HG02642 (cell line): Measurements from ENCODE around the gene CLEC5A.
A peak's percentile ranks its signal among the peaks of the same experiment; 100 is the strongest.
"Not testable (repeated sequence)": the region's sequence is repeated elsewhere in the genome, so short reads cannot be mapped to it uniquely, and the experiment has no call there.

ENCODE experiments used
- ATAC-seq: cut with Tn5 transposase; IDR thresholded peaks from one replicate; pipeline ENCODE4 v1.9.1; 2021; ENCODE audit warnings: mild to moderate bottlenecking; ENCODE audit not compliant: unreplicated experiment, poor library complexity

Gene CLEC5A

DNA sequence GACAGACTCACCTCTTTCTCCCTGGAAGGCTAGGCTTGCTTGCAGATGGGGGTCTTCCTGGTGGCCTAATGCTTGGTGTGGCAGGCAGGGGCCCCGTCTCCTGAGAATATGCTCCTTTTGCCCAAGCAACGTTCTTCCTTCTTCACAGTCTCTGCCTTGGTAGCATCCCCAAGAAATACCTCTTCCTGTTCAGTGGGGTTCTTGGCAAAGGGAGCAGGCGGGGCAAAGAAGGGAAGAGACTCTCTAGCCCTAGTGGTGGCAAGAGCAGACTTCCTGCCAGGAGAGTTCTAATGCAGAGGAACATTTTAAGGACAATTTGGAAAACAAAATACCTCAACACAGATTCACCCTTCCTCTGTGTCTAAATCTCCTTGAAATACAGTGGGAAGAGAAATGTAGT lies at the start of gene CLEC5A:
TSS of gene CLEC5A (minus strand) at position 179 of the 400 bp plus-strand sequence. CDS start 682 bp downstream, outside the sequence.
- ATAC-seq = no peak

DNA sequence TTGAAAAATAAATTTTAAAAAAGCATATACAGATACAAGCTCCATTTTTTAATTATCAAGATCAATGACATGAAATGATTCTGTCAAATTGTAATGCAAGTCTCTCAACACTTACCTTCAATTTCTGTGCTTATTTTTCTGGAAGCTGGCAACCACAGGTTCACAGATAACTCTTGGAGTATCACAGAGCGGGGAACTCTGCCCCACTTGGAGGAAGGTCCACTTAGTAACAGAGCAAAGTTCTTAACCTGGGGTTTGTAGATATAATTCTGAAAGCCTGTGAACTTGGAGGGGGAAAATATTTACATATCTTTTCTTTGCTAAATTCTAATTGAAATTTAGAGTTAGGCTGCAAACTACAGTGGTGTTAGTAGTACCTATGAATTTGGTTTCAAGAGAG lies 46.6 kb upstream of the CLEC5A start:
- no peak for ATAC-seq

DNA sequence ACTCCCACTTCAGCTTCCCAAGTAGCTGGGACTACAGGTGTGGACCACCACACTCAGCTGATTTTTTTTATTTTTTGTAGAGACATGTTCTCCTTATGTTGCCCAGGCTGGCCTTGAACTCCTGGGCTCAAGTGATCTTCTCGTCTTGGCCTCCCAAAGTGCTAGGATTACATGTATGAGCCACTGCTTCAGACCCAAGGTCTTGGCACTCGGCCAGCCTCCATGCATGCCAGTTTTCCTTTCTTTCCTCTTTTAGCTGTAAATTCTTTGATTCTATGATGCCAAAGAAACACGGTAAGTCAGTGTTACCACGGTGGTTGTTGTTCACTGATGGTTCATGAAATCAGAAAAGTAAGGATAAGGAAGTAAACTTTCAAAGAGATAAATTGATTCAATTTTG lies 45.9 kb upstream of the CLEC5A start:
- no peak for ATAC-seq

DNA sequence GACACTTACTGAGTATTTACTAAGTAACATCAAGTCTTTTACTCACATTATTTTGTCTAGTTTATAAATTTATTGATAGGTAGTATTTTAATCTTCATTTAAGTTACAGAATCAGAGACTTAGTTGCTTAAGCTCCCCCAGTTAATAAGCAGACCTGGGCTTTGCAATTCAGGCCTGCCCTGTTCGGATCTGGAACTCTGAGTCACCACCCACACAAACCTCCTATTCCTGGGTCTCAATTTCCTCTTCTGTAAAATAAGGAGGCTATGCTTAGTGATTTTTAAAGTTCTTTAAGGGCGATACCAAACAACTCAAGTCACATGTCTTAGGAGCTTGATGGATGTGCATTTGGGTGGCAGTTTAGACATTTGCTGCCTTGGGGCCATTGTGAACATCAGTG lies 45.4 kb upstream of the CLEC5A start:
- no peak for ATAC-seq

DNA sequence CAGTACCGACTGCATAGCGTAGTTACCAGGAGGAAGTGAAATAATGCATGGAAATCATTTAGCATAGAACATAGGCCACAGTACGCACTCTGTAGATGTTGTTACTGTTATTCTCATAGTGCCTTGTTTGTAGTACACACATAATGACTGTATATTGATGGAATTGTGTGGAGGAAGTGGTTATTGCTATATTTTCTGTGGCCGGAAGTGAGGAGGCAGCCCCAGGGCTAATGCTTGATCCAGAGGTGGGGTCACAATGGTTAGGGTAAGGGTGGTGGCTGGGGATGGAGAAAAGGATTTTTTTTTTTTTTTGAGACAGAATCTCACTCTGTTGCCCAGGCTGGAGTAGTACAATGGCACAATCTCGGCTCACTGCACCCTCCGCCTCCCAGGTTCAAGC lies 44.4 kb upstream of the CLEC5A start:
- ATAC-seq = no peak

DNA sequence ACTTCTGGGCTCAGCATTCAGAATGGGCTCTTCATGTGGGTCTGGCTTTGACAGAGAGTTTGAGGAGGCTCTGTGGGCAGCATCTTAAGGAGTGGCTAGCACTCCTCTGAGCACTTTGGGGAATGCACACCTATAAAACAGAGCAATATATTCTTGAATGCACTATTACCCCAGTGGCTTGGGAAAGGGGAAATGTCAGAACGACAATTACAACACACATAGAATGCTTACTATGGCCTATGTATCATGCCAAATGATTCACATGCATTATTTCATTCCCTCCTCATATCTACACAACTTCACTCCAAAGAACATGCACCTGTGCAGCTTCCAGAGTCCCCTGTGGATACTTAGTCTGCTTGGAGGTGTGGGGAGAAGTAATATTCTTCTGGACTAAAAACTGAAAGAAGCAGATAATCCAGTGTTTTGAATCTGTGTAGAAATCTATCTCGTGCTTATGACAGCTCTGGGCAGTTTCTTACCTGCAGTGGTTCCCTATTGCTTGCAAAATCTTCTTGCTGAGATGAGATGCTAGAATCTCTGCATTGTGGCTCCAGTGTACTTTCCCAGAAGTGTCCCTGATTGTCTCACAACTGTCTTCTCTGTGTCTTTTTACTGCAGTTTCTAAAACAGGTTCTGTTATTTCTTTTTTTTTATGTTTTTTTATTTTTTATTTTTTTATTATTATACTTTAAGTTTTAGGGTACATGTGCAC lies 43.4 kb upstream of the CLEC5A start:
- no peak for ATAC-seq

DNA sequence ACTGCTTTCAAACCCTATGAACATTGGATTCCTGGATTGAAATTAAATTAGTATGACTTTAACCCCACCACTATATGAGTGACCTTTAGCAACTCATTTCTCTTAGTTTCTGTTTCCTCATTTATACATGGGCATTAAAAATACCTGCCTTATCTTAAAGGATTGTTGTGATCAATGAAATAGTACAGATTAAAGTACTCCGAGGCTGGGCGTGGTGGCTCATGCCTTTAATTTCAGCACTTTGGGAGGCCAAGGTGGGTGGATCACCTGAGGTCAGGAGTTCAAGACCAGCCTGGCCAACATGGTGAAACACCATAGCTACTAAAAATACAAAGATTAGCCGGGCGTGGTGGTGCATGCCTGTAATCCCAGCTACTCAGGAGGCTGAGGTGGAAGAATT lies 41.0 kb upstream of the CLEC5A start:
- not testable (repeated sequence) for ATAC-seq

DNA sequence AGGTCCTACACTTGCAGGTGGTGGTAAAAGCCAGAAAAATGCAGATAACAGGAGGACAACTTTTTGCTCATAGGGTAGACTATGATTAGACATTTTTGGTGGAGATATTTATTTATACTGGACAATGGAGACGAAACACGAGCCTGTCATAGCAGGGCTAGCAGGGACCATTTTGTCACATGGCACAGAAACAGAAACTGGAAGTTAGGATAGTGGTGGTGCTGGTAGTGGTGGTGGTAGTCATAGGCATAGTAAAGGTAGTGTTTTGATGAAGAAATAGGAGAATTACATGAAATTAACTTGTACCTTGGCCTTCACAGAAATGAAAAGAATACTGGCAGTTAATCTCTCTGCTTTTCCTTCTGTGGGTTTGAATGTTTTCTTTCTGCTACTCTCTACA lies 40.1 kb upstream of the CLEC5A start:
- ATAC-seq = no peak

DNA sequence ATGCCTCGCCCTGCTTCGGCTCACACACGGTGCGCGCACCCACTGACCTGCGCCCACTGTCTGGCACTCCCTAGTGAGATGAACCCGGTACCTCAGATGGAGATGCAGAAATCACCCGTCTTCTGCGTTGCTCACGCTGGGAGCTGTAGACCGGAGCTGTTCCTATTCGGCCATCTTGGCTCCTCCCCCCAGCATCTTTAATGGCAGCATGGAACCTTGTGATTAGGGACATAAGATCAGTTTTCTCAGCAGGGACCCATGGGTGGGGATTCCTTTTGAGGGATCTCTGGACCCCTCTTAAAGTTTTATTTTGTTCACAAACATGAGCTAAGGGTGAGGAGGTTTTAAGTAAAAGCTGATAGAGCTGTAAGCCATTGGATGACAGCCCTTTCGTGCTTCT lies 39.2 kb upstream of the CLEC5A start:
- ATAC-seq = not testable (repeated sequence)

DNA sequence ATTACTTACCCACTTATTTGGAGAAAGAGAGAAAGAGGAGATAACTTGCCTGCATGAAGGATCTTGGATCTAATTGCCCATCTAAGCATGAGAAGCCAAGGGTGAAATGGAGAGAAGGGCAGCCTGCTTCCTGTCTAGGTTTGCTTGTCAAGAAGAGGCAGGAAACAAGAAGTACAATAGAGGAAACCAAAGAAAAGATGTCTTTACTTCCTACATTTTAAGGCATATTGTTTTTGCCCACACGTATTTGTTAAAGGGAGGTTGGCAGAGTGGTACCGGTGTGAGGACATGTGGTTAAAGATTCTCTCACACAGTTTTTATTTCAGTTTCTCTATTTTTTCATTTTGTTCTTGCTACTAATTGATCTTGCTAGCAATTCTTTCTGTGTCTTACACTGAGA lies 32.8 kb upstream of the CLEC5A start:
- ATAC-seq = no peak

DNA sequence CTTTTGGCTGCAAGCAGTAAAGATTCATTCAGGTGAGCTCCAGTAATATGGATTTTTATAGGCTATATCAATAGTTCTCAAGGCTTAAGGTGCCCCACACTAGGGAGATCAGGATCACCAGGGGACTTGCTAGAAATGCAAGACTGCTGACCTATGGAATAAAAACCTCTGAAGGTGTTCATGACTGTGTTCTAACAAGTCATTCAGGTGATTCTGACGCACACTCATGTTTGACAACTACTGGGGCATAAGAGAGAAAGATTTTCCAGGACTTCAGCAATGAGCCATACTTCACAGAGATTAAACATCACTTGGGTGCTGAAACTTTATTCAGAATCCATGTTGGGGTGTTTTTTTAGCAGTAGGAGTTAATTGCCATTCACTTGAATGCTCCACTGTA lies 31.6 kb upstream of the CLEC5A start:
- ATAC-seq = no peak

DNA sequence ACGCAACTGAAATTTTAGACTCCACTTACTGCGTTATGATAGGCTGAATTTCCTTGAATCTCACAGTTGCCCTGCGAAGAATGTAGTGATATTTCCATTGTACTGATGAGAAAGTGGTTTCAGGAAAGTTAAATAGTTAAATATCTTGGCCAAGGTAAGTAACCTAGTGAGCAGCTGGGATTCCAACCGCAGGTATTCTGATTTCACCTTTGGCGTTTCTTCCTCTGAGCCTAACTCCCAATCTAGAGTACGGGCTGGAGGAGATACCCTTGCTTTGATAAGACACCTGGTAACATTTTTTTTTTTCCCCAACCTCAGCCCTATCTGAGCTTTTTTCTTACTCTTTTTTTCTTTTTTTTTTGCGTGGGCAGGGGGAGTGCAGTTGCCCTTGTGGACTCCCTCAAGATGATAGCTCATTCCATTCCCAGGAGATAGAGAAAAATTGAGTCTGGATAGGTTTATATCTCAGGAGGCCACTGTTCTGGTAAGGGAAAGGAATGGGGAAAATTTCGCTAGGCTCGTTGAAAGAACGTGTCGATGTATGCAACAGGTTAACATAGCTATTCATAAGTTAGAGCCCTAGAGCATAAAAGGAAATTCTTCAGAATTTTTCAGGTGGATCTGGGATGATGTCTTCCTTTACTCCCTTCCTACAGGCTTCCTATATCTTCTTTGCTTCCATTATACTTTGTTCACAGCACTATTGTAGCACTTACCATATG lies 29.9 kb upstream of the CLEC5A start:
- ATAC-seq = no peak

DNA sequence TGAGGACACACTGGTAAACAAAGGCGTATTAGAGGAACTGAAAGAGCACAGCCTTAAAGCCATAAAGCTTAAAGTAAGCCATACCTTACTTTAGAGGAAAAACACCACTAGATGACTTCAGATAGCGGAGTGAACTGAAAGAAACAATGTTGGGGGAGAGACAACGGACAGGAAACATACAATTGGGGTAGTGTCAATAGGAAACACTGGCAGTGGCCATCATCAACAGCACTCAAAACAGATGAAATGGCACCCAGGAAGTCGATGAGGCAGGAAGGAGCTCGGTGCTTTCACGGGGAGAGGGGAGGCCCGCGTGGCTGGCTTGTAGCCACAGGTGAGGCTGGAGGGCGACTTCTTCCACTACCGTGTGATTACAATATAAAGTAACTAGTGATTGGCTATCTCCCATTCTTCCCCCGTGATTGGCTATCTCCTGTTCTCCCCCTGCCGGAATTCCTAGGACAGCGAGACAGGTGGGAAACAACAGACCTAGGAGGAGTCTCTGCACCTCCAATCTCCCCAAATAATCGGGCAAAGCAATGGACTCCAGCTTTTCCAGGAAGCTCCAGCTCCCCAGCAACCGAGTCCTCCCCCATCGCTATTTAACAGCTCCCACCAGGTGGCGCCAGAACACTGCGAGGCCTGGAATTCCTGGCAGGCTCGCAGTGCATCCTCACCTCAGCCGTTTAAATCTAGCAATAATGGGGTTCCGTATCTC lies 29.2 kb upstream of the CLEC5A start:
- ATAC-seq = peak; percentile 84

DNA sequence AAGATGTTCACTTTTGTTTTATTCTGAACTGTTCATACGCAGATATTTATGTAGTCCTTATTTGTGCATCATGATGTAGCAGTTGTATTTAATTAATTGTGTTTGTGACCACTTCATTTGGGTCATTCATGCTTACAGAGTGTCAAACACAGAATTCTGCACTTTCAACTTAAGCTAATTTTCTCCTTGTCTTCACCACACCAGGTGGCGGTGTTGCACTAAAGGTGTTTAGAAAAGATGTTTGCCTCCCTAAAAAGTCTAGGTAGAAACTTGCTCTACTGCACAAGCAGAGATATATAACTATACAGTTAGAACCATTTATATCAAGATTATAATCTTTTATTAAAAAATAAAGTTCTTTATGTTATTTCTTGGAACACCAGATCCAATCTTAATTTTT lies 28.1 kb upstream of the CLEC5A start:
- ATAC-seq = no peak

DNA sequence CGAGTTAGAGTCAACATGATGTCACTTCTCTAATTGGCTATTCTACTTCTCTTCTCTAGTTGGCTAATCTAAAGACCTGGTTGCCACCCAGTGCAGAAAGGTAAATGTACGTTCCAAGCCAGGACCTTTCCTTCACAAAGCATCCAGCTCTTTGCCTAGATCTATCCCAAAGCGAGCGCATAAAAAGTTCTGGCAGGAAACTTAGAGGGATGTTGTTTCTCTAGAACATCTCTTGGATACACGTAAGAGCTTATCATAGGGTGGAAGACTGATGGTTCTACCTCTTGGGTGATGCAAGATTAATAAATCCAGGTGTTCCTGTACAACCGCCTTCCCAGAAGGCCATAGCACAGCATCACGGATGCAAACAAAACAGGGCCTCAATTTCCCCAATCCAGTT lies 26.9 kb upstream of the CLEC5A start, which contains the start of gene TAS2R38:
TSS of gene TAS2R38 (minus strand) at position 101 of the 400 bp plus-strand sequence. CDS start at position 17, 84 bp downstream.
- ATAC-seq = no peak

DNA sequence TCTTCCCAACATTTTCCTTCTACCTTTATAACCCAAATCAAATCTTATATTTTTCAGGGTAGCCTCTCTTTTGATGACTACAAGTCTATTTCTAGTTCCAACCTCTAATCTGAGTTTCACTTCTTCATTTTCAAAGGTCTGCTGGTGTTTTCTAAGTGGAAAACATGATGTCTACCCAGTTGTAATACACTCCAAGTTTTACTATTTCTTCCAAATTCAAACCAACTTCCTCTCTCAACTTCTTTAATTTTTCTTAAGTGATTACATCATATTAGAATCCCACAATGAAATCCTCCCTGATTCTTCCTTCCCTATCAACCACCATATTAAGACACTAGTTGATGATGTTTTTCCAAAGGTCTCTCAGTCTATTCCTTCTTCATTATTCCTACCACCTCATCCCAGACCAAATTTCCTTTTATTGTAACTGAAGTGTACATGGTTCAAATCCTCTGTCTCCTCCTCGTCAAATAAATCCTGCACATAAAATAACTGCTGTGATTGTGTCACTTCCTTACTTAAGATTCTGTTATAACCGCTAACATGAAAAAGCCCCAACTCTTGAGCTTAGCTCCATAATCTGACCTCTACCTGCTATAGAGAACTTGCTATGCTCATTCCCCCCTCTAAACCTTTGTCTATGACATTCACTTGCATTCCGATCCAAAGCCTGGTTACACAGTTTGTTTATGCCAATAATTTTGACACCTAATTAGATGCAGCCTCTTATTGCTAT lies 14.1 kb upstream of the CLEC5A start:
- peak; percentile 75 for ATAC-seq

DNA sequence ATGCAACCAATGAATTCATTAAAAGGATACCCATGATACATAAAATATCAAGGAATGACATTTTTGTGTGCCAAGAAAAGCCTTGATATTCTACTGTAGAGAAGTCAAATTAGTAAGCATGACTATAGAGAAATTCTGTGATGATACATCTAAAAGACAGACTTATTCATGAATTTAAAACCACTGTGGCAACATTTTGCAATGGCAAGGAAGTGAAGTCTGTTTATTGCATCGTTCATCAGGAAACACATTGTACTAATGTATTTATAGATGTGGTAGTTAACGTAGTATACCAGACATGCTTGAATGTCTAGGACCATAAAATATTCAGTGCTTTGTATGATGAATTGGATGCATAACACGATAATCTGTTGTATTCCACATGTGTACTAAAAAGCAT lies 9.3 kb upstream of the CLEC5A start:
- no peak for ATAC-seq

DNA sequence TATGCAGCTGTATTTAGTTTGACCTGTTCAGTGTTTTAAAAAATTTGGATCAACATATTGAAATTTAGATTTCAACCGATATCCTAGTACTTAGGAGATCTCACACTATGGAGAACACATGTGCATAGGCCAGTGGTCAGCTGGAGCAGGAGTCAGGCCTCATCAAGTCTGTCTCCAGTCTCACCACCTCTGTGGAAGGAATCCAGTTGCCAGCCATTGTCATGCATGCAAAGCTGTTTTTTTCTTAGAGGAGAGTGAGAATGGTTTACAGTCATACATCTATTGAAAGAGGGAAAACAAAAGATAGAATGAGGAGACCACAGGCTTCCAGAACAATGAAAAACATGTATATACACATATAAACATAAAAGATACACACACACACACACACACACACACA lies 7.6 kb upstream of the CLEC5A start:
- no peak for ATAC-seq

DNA sequence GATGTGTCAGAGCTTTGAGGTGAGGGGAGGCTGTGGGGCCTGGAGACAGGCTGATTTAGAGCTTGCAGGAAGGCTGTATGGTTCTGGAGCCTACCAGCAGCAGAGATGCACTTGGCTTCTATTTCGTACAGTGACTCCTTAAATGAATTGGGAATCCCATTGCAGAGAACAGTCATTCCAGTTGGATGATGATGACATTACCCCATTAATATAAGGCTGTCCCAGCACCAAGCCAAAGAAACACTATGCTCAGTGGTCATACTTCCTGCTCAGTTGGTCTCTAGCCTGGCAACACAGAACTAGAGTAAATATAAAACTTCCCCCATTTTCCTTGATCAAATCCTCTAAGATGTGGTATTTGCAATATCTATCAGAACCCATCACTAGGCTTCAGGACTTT lies 5.7 kb upstream of the CLEC5A start:
- no peak for ATAC-seq

DNA sequence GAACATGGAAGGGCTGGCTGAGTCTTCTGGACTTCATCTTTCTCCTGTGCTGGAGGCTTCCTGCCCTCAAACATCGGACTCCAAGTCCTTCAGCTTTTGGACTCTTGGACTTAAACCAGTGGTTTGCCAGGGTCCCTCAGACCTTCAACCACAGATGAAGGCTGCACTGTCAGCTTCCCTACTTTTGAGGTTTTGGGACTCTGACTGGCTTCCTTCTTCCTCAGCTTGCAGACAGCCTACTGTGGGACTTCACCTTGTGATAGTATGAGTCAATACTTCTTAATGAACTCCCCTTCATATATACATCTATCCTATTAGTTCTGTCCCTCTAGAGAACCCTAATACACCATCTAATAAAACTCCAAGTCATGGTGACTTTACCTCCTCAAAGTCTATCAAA lies 4.0 kb upstream of the CLEC5A start:
- no peak for ATAC-seq

DNA sequence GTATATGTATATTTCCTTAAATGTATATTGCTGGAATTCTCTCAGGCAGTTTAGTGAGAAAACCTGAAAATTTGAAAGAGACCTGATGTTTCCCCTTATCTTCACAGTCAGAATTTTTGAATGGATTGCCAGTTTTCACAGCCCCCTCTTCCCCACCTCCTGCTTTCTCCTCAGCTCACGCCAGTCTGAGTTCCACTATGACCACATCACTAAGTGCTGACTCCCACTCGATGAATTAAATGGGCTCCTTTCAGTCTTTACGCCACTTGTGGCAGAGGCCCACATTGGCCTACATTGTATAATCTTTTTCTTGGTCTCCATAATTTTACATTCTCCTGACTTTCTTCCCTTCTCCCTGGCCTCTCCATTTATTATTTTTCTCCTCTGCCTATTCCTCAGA lies 3.1 kb upstream of the CLEC5A start:
- no peak for ATAC-seq
